Activated T-helper 1 cell treated with Interleukin-2 at 50 U/mL for 16 hours (primary cell): Measurements from ENCODE around the gene CNN1.
A peak's percentile ranks its signal among the peaks of the same experiment; 100 is the strongest.

Experiments
- DNase-seq: peaks from one replicate; pipeline ENCODE4 v3.0.0-alpha.2; 2020; ENCODE audit warnings: low read depth

Gene CNN1

GRCh38 chr19:11538232-11539036 is at the start of gene CNN1:
Gene CNN1 (plus strand): TSS chr19:11538851. CDS start chr19:11538928, 77 bp downstream.
- no peak for DNase-seq

- DNase-seq, result no peak
Measured at GRCh38 chr19:11489378-11489777, 49.3 kb upstream of the CNN1 start.

GRCh38 chr19:11494634-11495285 is 43.9 kb upstream of the CNN1 start:
- no peak for DNase-seq

- DNase-seq, result no peak
Measured at GRCh38 chr19:11495481-11495880, 43.2 kb upstream of the CNN1 start.

GRCh38 chr19:11495885-11496284 is 42.8 kb upstream of the CNN1 start:
- no peak for DNase-seq

GRCh38 chr19:11496391-11497163 is 42.1 kb upstream of the CNN1 start:
- peak; percentile 46 for DNase-seq

GRCh38 chr19:11499220-11499726 is 39.4 kb upstream of the CNN1 start:
- no peak for DNase-seq

- DNase-seq, result no peak
Measured at GRCh38 chr19:11499890-11500420, 38.7 kb upstream of the CNN1 start.

GRCh38 chr19:11504502-11505031 is 34.1 kb upstream of the CNN1 start:
- DNase-seq, result no peak

GRCh38 chr19:11505032-11505503 is 33.6 kb upstream of the CNN1 start:
- DNase-seq, result peak; percentile 91

GRCh38 chr19:11505504-11506100 is 33.0 kb upstream of the CNN1 start, which contains the start of gene ZNF653:
Gene ZNF653 (minus strand): TSS chr19:11505839. CDS start chr19:11505786, 53 bp downstream.
- DNase-seq, result peak; percentile 91

GRCh38 chr19:11506101-11506555 is 32.5 kb upstream of the CNN1 start:
- DNase-seq, result no peak

GRCh38 chr19:11506967-11507366 is 31.7 kb upstream of the CNN1 start:
- no peak for DNase-seq

GRCh38 chr19:11507370-11508078 is 31.1 kb upstream of the CNN1 start:
- no peak for DNase-seq

- DNase-seq, result no peak
Measured at GRCh38 chr19:11510444-11510843, 28.2 kb upstream of the CNN1 start.

GRCh38 chr19:11513946-11514345 is 24.7 kb upstream of the CNN1 start:
- no peak for DNase-seq

GRCh38 chr19:11519138-11519537 is 19.5 kb upstream of the CNN1 start:
- DNase-seq, result no peak

- DNase-seq, result peak; percentile 80
Measured at GRCh38 chr19:11528551-11529341, 9.9 kb upstream of the CNN1 start, which contains the start of gene ECSIT. Gene ECSIT (minus strand): TSS chr19:11529134. CDS start chr19:11519170, 9,964 bp downstream.

- no peak for DNase-seq
Measured at GRCh38 chr19:11530432-11530831, 8.2 kb upstream of the CNN1 start.

- no peak for DNase-seq
Measured at GRCh38 chr19:11534538-11534937, 4.1 kb upstream of the CNN1 start.
